HEK293 (cell line): ENCODE results near the gene HERC3.

Source experiments
- CTCF ChIA-PET: fragments of 350-600 bp; formaldehyde crosslinking; extraction: SDS; loops from one replicate; lab custom pipeline; 2021; ENCODE audit warnings: antibody characterized with exemption; lab: Yijun Ruan, JAX
- POLR2A ChIA-PET: fragments of 300-600 bp; formaldehyde crosslinking; extraction: SDS; loops from one replicate; lab custom pipeline; 2020; ENCODE audit warnings: antibody characterized with exemption, inconsistent platforms; lab: Yijun Ruan, JAX
- H3K27ac ChIP-seq: fragments of 200-500 bp; sonication (Bioruptor generic); 2 replicates; pipeline ENCODE4 v1.5.1; 2014; ENCODE audit warnings: low read depth, low read length, control low read depth, inconsistent platforms; ENCODE audit errors: extremely low read depth
- H3K36me3 ChIP-seq, 2 experiments: fragments of 200-500 bp in 1 of 2; sonication (Bioruptor generic) in 1 of 2; 1 replicate in 1 of 2; 2 replicates in 1 of 2; pipeline ENCODE4 v1.5.1; 2014 to 2017; ENCODE audit warnings: inconsistent platforms in 2 of 2, low read length in 2 of 2; ENCODE audit not compliant: control insufficient read depth in 2 of 2, insufficient read depth in 1 of 2
- H3K4me1 ChIP-seq: fragments of 200-500 bp; sonication (Bioruptor generic); 2 replicates; pipeline ENCODE4 v1.5.1; 2014; ENCODE audit warnings: mild to moderate bottlenecking, low read length, inconsistent platforms; ENCODE audit not compliant: control insufficient read depth, insufficient read depth
- H3K4me3 ChIP-seq: 2 replicates; pipeline ENCODE4 v1.5.1; 2011; ENCODE audit warnings: low read depth, mild to moderate bottlenecking, control low read depth, low read length, moderate library complexity
- H3K9me3 ChIP-seq: fragments of 200-500 bp; sonication (Bioruptor generic); 2 replicates; pipeline ENCODE4 v1.5.1; 2014; ENCODE audit warnings: low read depth, low read length, inconsistent platforms; ENCODE audit not compliant: control insufficient read depth, insufficient read depth
- ELK4 ChIP-seq: IDR thresholded peaks from 2 replicates; pipeline ENCODE4 v1.6.1; 2011; ENCODE audit warnings: mild to moderate bottlenecking, low read depth, low read length, borderline replicate concordance
- INSM2 ChIP-seq: fragments of 450-650 bp; formaldehyde crosslinking; IDR thresholded peaks from 2 replicates; pipeline ENCODE4 v1.5.1; 2016; ENCODE audit warnings: missing biosample characterization, missing genetic modification characterization
- KLF16 ChIP-seq: fragments of 450-650 bp; formaldehyde crosslinking; IDR thresholded peaks from 2 replicates; pipeline ENCODE4 v1.5.1; 2017; ENCODE audit warnings: missing biosample characterization, missing genetic modification characterization
- PRDM10 ChIP-seq: fragments of 450-650 bp; formaldehyde crosslinking; IDR thresholded peaks from 2 replicates; pipeline ENCODE4 v1.5.1; 2016; ENCODE audit warnings: missing biosample characterization, missing genetic modification characterization
- ZBTB11 ChIP-seq: fragments of 450-650 bp; formaldehyde crosslinking; conservative IDR thresholded peaks from 2 replicates; pipeline ENCODE4 v1.5.1; 2016; ENCODE audit warnings: low read depth, missing biosample characterization, missing genetic modification characterization
- ZFP41 ChIP-seq: fragments of 450-650 bp; formaldehyde crosslinking; IDR thresholded peaks from 2 replicates; pipeline ENCODE4 v1.5.1; 2016; ENCODE audit warnings: missing biosample characterization, missing genetic modification characterization, borderline replicate concordance
- ZNF114 ChIP-seq: fragments of 450-650 bp; formaldehyde crosslinking; IDR thresholded peaks from 2 replicates; pipeline ENCODE4 v1.5.0; 2017; ENCODE audit warnings: missing biosample characterization, missing genetic modification characterization
- ZNF18 ChIP-seq: fragments of 450-650 bp; formaldehyde crosslinking; IDR thresholded peaks from 2 replicates; pipeline ENCODE4 v1.5.1; 2016; ENCODE audit warnings: missing biosample characterization, missing genetic modification characterization
- ZNF311 ChIP-seq: fragments of 450-650 bp; formaldehyde crosslinking; IDR thresholded peaks from 2 replicates; pipeline ENCODE4 v1.5.1; 2017; ENCODE audit warnings: missing biosample characterization, missing genetic modification characterization, borderline replicate concordance
- ZNF654 ChIP-seq: fragments of 450-650 bp; formaldehyde crosslinking; IDR thresholded peaks from 2 replicates; pipeline ENCODE4 v1.5.1; 2016; ENCODE audit warnings: low read depth, missing biosample characterization, missing genetic modification characterization
- ZNF747 ChIP-seq: fragments of 450-650 bp; formaldehyde crosslinking; IDR thresholded peaks from 2 replicates; pipeline ENCODE4 v1.5.1; 2016; ENCODE audit warnings: missing biosample characterization, missing genetic modification characterization
- ZNF768 ChIP-seq: fragments of 450-650 bp; formaldehyde crosslinking; IDR thresholded peaks from 2 replicates; pipeline ENCODE4 v1.5.1; 2018; ENCODE audit warnings: missing biosample characterization, mild to moderate bottlenecking, missing genetic modification characterization
- ZSCAN30 ChIP-seq: fragments of 450-650 bp; IDR thresholded peaks from 2 replicates; pipeline ENCODE4 v1.5.1; 2018; ENCODE audit warnings: missing biosample characterization, mild to moderate bottlenecking, missing genetic modification characterization, moderate library complexity
- TF ChIP-seq, protein P1 (sequence below): fragments of 450-650 bp; formaldehyde crosslinking; IDR thresholded peaks from 2 replicates; pipeline ENCODE4 v1.5.1; 2016; ENCODE audit warnings: missing biosample characterization, missing genetic modification characterization, borderline replicate concordance
- TF ChIP-seq, protein P2 (sequence below): fragments of 450-650 bp; formaldehyde crosslinking; IDR thresholded peaks from 2 replicates; pipeline ENCODE4; 2016; ENCODE audit warnings: missing biosample characterization, missing genetic modification characterization
- TF ChIP-seq, protein P3 (sequence below): fragments of 450-650 bp; formaldehyde crosslinking; IDR thresholded peaks from 2 replicates; pipeline ENCODE4 v1.5.1; 2016; ENCODE audit warnings: missing biosample characterization, missing genetic modification characterization
- TF ChIP-seq, protein P4 (sequence below): sonication (generic); formaldehyde crosslinking; IDR thresholded peaks from 2 replicates; pipeline ENCODE4 v1.8.1; 2022; ENCODE audit warnings: mild to moderate bottlenecking, moderate library complexity, missing genetic modification reagents

Gene HERC3

GRCh38 chr4:88619971-88620370 is 27.7 kb downstream of the HERC3 start:
- POLR2A ChIA-PET = no interaction called here
- Histone ChIP-seq H3K36me3 (no peaks in the 10 kb centered on the region), H3K4me3 (no peak overlapping the region), H3K27ac (no peak overlapping the region), H3K4me1 (no peaks in the 10 kb centered on the region), H3K9me3 (no peaks in the 10 kb centered on the region)
- TF ChIP-seq ZNF654 (tag by site-specific recombination) = no peak
- no peak for TF ChIP-seq ZNF768 (tag by site-specific recombination)
- TF ChIP-seq, protein P1, sequence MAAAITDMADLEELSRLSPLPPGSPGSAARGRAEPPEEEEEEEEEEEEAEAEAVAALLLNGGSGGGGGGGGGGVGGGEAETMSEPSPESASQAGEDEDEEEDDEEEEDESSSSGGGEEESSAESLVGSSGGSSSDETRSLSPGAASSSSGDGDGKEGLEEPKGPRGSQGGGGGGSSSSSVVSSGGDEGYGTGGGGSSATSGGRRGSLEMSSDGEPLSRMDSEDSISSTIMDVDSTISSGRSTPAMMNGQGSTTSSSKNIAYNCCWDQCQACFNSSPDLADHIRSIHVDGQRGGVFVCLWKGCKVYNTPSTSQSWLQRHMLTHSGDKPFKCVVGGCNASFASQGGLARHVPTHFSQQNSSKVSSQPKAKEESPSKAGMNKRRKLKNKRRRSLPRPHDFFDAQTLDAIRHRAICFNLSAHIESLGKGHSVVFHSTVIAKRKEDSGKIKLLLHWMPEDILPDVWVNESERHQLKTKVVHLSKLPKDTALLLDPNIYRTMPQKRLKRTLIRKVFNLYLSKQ (tag by site-specific recombination) = no peak
- no peak for TF ChIP-seq PRDM10 (tag by site-specific recombination)
- CTCF ChIA-PET = no interaction called here

DNA sequence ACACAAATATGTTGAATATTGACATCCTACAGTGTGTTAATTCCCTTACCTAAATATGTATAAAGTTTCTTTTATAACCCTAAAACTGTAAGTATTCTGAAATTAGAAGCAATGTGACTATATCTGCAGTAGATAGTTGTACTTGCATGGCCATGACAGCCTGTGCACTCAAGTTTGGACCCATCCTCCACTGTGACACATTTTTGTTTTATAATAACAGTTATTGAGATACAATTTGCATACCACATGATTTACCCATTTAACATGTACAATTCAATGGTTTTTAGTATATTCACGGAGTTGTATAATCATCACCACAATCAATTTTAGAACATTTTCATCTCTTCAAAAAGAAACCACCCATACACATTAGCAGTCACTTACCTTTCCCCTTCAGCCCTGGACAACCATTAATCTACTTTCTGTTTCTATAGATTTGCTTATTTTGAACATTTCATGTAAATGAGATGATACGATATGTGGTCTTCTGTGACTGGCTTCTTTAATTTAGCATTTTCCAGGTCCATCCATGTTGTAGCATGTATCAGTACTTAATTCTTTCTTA is 29.6 kb downstream of the HERC3 start:
- CTCF ChIA-PET = interaction anchor here (0.6 kb wide), 1 partner anchor 106 kb away, joined by 3 read pairs; no protein-coding TSS in a partner anchor
- Histone ChIP-seq H3K4me1 (no peaks in the 10 kb centered on the region), H3K4me3 (no peak overlapping the region), H3K36me3 (no peaks in the 10 kb centered on the region), H3K27ac (no peak overlapping the region), H3K9me3 (no peaks in the 10 kb centered on the region)
- TF ChIP-seq, protein P2, sequence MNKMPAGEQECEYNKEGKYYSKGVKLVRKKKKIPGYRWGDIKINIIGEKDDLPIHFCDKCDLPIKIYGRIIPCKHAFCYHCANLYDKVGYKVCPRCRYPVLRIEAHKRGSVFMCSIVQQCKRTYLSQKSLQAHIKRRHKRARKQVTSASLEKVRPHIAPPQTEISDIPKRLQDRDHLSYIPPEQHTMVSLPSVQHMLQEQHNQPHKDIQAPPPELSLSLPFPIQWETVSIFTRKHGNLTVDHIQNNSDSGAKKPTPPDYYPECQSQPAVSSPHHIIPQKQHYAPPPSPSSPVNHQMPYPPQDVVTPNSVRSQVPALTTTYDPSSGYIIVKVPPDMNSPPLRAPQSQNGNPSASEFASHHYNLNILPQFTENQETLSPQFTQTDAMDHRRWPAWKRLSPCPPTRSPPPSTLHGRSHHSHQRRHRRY = no peak
- TF ChIP-seq ZNF311 (tag by site-specific recombination) (no peak), ZNF114 (no peak), ZNF747 (tag by site-specific recombination) (no peak), ELK4 (no peak), INSM2 (no peak), ZSCAN30 (tag by site-specific recombination) (no peak), ZFP41 (no peak), ZBTB11 (tag by site-specific recombination) (no peak), ZNF18 (tag by site-specific recombination) (no peak), KLF16 (no peak)
- TF ChIP-seq, protein P3, sequence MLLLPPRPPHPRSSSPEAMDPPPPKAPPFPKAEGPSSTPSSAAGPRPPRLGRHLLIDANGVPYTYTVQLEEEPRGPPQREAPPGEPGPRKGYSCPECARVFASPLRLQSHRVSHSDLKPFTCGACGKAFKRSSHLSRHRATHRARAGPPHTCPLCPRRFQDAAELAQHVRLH = no peak
- TF ChIP-seq, protein P4, sequence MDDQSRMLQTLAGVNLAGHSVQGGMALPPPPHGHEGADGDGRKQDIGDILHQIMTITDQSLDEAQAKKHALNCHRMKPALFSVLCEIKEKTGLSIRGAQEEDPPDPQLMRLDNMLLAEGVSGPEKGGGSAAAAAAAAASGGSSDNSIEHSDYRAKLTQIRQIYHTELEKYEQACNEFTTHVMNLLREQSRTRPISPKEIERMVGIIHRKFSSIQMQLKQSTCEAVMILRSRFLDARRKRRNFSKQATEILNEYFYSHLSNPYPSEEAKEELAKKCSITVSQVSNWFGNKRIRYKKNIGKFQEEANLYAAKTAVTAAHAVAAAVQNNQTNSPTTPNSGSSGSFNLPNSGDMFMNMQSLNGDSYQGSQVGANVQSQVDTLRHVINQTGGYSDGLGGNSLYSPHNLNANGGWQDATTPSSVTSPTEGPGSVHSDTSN (CRISPR knock-in tag) = no peak
- POLR2A ChIA-PET = no interaction called here
